ENCODE measurements around the gene TRMT5.
A peak's percentile ranks its signal among the peaks of the same experiment; 100 is the strongest.

The TRMT5 gene

GRCh38 chr14:60964904-60965303 lies 16.0 kb downstream of the TRMT5 start:
- peak; percentile 30 for DNase-seq (ENCODE audit: low read depth)

DNA sequence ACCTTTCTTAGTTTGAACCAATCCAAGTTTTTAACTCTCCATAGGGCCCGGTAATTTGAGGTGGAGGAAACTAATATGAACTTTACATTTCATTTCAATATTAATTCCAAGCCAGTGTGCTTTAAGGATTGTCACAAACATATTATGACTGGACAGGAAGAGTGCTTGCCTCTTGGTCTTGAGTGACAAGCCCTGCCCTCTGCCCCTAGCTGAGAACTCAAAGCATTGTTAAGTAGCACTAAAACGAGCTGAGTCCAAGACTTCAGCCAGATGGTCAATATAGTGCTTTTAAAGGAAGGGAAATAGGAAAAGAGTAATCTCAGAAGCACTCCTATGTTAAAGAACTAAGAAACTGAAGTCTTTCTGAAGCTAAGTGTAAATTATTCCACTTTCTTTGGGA lies 17.1 kb downstream of the TRMT5 start:
- no peak for DNase-seq (ENCODE audit: low read depth)

DNA sequence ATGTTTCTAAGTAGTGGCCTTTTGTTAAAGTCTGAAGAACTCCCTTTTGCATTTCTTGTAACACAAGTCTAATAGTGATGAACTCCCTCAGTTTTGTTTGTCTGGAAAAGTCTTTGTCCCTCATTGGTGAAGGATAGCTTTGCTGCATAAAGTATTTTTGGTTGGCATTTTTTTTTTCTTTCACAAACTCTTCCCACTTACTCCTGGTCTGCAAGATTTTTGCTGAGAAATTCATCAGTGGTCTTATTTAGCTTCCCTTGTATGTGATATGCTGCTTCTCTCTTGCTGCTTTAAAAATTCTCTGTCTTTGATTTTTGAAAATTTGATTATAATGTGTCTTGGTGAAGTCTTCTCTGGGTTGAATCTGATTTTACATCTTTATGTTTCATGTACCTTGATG lies 22.7 kb downstream of the TRMT5 start:
- no peak for DNase-seq (ENCODE audit: low read depth)

DNA sequence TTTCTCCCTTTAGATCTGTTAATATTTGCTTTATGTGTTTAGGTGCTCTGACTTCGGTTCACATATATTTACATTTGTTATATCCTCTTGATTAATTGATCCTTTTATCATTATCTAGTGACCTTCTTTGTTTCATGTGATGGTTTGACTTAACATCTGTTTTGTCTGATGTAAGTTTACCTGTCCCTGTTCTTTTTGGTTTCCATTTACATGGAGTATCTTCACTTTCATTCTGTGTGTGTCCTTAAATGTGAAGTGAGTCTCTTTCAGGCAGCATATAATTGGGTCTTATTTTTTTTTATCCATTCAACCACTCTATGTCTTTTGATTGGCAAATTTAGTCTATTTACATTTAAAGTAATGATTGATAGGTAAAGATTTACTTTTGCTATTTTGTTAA lies 24.2 kb downstream of the TRMT5 start:
- DNase-seq (ENCODE audit: low read depth): no peak

GRCh38 chr14:60956202-60956601 lies 24.7 kb downstream of the TRMT5 start:
- DNase-seq (ENCODE audit: low read depth): no peak

DNA sequence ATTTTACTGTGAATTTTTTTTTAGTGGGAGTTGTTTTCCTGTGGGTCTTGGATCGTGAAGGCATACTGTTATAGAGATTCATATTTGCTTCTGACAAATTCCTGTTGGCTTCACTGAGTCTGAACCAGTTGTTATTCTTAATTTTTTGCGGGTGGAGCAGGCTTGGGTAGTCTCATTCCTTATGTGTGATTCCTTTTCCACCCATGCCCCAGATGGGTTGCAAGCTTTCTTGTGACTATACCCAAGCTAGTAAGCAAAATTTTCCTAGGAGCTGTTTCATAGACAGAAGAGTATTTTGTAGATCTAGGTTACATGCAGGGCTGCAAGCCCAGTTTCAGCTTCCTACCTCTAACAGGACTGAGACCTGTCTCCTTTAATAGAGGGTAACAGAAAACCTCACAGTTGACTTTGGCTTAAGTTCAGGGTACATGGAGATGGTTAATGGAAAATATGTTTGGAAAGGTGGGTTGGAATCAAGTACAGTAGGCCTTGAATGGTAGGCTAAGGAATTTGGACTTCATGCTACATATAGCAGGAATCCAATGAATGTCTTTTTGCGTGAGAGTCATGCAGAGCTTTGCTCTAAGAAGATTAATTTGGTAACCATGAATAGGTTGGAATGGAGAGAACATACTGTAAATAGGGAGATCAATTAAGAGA lies 29.0 kb downstream of the TRMT5 start:
- no peak for DNase-seq (ENCODE audit: low read depth)

- no peak for DNase-seq (ENCODE audit: low read depth)
These were observed 34.1 kb downstream of the TRMT5 start for GRCh38 chr14:60946773-60947172.

DNA sequence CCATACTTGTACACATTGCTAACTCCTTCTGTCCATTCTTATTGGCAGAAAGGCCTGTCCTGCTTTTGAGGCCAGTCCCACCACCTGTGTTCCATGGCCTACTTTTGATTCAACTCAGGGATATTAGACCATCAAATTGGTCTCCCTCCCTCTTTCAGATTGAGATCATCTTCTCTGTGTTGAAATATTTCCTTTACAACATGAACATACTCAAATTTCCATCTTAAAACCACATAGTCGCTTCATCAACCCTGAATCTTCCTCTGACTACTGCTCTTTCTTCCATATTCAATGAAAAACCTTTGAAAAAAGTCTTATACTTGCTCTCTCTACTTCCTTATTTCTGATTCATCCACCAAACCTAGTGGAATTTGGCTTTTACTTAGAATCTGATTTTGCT lies 34.9 kb downstream of the TRMT5 start:
- DNase-seq (ENCODE audit: low read depth): peak; percentile 21

DNA sequence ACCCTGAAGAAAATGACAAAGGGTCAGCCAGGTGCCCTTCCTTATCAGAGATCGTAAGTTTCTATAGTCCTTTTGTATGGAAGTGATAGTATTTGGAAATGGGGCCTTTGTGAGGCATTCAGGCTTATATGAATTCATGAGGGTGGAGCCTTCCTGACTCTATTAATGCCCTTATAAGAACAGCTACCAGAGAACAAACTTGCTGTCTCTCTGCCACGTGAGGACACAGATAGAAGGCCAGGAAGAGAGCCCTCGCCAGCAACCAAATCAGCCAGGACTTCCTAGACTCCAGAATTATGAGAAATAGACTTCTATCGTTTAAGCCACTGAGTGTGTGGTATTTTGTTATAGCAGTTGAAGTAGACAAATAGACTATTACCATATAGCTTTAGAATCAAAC lies 36.7 kb downstream of the TRMT5 start:
- DNase-seq (ENCODE audit: low read depth): no peak

- no peak for DNase-seq (ENCODE audit: low read depth)
These were observed 37.2 kb downstream of the TRMT5 start for GRCh38 chr14:60943637-60944032.

DNA sequence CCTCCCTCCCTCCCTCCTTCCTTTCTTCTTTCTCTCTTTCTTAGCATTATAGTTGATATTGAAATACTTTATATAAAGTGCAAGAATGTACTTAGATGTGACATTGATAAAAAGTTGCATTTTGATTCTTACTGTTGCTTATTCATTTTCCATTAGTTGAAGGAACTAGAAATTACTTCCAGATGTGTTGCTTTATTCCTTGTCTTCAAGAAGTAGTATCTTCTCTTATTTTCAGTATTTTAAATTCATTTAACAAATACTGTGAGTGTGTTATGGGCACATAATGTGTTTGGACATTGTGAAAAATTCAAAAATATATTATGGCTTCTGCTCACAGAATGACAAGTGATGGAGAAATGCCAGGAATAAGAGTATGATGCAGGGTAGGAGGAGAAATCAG lies 45.6 kb downstream of the TRMT5 start:
- no peak for DNase-seq (ENCODE audit: low read depth)

GRCh38 chr14:60933920-60934655 lies 46.8 kb downstream of the TRMT5 start:
- no peak for DNase-seq (ENCODE audit: low read depth)

GRCh38 chr14:60931218-60931617 lies 49.7 kb downstream of the TRMT5 start:
- no peak for DNase-seq (ENCODE audit: low read depth)

DNA sequence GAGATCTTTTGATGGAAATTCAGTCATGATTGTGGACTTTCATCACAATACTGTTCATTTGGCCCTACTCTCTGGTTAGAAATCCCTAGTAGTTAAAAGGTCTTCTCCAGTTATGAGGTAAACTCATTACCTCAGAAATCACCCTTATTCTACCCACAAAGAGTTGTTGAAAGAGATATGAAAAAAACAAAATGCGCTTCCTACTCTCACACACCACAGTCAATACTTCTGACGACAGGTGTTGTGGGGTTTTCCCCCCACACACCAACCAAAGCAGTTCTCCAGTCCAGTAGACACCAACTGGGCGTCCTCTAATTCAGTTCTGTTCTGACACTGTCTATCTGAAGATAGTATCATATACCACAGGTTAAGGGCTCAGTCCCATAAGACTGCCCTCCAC lies 54.9 kb downstream of the TRMT5 start:
- no peak for DNase-seq (ENCODE audit: low read depth)

GRCh38 chr14:60925286-60925685 lies 55.6 kb downstream of the TRMT5 start:
- no peak for DNase-seq (ENCODE audit: low read depth)

- DNase-seq (ENCODE audit: low read depth): peak; percentile 46
These were observed 58.8 kb downstream of the TRMT5 start for GRCh38 chr14:60922050-60922449.

Data from iris pigment epithelial cell (primary cell).